ENCODE data around the gene HOXA9.
A peak's percentile ranks its signal among the peaks of the same experiment; 100 is the strongest.

The HOXA9 gene

DNA sequence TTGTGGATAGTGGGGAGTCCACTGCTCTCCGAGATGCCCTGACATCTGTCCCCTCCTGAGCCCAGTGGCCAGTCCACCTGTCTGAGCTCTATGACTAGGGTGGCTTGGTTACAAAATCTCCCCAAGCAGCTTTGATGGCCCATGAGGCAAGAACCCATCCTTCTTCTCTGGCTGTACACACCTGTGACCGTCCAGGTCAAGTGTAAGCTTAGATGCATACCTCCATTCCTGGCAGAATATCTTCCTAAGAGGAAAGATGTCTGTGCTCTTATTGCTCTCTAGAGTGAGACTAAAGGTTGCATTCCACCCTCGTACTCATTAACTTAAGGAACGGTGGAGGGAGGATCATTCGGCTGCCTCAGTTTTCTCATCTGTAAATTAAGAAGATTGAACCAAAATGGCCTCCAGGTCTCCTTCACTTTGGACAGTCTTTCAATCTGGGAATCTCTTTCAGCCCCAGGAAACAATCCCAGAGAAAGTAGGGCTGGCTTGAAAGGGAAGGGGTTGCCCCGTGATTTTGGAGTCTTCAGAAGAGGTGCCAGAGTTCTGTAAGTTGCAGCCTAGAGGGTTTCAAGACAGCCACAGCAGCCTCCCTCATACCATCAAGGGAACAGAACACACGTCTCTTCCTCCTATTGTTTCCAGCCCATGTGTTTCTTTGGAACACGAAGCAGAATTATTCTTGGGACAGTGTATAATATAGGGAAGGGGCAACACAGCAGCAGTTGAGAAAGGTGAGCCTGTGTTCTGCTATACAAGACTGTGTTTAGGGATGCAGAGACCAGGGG is 40.2 kb downstream of the HOXA9 start:
- no peak for DNase-seq

DNA sequence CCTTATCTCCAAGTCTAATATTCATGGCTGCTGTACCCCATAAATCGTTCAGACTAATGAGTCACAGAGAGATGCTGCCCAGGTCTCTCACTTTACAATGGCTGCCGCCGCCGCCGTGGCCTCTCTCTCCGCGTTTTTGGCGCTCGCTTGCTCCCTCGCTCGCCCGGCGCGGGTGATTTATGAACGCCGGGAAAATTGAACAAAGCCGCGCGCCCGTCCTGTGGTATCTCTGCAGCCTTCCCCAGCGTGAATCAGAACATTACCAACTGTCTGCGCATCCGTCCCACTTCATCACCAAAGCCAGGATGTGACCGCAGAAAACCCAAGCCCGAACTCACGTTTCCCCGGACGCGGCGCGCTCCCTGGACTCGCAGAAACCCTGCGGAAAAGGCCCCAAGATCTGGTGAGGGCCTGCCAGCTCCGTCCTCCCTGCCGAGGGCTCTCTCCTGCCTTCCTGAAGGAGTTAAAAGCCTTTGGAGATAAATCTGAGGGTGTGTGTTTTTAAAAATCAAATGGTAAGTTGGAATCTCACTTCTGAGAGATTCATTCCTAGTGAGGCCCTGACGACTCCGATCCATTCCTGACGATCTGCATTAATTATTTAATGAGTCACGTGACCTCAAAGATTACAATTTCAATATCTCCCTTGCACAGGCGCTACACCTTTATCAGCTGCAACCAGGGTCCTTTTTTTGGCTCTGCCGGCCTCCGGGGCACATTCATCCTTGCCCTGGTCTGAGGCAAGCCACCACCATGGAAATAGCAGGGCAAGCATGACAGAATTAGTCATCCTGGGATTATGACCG is 41.0 kb downstream of the HOXA9 start:
- DNase-seq, result peak; percentile 5

DNA sequence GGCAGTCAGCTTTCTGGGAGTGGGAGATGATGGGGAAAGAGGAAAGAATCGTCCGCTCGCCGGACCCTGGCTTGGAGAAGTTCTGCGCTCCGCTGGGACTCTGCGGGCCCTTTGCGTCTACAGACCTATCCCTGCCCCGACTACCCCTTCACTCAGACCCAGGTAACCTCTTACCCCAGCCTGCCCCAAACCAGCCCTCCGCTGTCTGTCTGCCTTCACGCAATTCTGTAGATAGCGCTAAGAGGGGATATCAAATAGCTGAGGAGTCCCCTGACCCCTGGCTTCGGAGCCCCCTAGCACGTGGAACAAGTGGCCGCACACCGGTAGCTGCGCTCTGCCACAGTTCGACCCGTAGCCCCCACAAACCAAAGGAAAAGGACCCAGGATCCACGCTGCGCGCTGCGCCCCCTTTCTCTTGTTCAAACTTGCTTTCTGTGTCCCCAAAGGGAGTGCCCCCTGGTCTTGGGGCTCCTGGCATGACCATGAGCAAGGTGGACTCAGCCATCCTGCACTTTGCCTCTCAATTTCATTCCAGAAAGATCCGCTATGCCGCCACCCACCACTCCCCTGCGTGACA is 41.8 kb downstream of the HOXA9 start:
- no peak for DNase-seq

DNA sequence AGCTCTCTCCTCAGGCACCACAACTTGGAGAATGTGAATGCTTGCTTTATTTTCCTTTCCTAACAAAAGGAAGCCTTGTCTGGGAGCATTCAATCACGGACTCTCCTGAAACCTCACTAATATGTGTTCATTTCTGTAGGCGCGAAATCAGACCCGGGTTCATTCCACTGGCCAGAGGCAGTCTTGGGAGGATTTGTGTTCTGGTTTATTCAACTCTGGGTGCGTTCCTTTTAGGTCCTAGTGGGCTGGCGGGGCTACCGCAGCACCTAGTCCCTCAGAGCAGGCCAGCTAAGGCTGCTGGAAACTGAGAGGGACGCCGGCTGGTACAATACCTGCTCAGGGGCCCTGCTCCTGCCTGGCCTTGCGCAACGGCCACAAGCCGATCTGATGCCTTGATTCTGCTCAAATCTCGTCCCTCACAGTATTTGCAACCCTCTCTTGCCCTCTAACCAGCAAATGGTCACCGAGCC is 42.3 kb downstream of the HOXA9 start:
- DNase-seq, result no peak

DNA sequence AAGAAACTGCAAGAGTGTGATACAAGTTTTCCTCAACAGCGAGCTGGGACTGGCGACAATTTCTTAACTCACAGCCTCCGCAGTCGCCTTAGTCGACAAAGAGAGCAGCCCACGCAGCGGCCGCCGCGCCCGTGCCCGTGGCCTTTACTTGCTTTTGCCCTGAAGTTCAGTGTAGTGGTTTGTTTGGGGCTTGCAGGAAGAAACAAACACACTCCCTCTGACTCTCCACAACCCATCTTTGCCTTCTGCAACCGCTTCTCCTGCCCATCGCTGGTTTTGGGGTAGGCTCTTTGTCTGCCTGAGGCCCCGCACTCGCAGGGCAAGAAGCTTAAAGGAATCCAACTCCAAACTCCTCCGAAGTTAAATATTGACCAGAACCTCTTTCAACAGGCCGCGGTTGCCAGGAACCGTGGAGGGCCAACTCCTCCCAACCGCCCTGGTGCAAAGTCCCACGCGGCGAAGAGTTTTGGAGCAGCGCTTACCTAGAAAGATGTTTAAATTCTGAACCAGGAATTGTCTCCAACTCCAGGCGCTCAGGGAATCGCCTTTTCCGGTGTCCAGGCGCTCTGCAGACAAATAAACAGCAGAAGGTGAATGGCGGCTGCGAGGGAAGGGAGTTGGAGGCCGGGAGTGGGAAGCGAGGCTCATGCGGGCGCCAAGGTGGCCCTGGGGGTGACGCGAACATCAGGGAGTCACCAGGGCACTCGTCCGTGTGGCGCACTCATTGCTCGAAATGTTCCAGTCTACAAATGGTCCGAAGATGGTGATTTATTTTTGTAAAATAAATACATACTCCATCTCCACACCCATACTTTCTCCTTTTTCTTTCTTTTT is 43.0 kb downstream of the HOXA9 start:
- no peak for DNase-seq

DNA sequence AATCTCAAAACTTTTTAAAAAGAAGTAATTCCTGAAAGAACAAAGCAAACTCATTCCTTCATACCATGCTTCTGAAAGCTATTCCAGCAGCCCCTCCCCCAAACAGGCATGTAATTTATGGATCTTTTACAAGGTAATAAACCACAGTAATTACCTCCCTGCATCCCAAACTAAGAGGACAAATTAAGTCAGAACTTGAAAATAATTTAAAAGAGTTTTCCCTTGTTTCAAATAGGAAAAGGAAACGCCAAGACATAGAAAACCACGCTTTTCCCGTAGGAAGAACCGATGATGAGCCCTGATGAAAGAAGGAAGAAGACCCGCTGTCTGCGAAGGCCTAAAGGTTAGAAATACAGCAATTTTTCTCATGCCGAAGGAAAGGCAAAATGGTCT is 43.7 kb downstream of the HOXA9 start:
- no peak for DNase-seq

DNA sequence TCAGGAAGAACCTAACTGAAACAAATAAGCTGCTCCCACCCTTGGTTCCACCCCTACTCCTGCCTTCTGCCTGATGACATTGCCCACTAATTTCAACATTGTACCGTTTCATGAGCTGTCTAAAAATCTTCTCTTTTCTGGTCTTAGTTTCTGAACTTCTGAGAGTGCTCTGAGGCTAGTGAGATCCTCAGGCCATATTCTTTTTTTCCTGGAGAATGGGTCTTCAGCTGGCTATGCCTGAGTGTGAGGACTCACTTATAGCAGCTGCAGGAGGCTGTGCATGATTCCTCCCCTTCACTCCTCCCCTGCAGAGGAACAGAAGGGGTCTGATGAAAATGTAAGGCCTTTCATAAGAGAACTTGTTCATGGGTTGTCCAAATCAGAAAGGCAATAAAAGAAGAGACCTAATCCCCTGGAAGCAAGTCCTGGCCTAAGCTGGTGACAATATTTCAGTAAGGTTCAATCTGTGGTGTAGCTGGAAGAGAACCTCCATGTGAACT is 45.9 kb downstream of the HOXA9 start:
- DNase-seq, result no peak

DNA sequence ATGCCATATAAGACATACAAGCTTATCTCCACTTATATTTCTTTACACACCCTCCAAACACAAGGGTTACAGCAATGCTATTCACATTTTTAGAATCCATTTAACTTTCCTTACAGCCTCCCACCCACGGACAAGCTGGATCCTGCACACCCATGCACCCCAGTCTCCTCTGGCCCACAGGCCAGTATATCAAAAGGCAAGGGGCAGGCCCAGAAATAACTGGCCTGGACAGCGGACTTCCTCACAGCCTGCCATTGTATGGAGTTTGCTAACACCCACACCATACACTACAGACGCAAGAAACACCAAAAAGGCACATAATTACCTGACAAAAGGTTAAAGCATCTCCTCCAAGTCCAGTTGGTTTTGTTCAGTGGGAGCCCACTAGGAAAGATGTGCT is 46.8 kb downstream of the HOXA9 start:
- DNase-seq, result no peak

DNA sequence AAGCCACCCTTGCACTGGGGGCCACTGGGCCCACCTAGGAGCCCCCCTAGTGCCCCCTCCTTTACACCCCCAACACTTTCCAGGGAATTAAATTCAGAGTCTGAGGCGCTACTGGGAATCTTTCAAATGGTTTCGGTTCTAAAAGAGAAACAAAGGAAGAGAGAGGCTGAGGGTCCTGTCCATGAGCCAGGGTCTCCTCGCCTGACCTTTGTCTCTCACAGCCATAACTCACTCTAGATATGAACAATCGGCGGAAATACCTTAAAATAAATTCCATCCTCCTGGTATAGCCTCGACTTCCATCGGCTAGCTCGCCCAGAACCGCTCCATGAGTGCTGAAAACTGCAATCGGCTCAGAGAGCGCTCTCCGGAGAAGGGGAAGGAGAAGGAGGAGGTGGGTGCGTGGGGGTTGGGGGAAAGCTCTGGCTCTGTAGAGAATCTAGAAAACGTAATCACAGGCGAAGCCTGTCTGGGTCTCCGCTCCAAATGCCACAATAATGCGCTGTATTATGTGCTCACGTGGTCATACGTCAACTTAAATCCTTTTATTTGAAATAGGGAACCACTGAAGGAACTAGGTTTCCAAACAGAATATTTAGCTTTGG is 47.3 kb downstream of the HOXA9 start:
- DNase-seq, result no peak

DNA sequence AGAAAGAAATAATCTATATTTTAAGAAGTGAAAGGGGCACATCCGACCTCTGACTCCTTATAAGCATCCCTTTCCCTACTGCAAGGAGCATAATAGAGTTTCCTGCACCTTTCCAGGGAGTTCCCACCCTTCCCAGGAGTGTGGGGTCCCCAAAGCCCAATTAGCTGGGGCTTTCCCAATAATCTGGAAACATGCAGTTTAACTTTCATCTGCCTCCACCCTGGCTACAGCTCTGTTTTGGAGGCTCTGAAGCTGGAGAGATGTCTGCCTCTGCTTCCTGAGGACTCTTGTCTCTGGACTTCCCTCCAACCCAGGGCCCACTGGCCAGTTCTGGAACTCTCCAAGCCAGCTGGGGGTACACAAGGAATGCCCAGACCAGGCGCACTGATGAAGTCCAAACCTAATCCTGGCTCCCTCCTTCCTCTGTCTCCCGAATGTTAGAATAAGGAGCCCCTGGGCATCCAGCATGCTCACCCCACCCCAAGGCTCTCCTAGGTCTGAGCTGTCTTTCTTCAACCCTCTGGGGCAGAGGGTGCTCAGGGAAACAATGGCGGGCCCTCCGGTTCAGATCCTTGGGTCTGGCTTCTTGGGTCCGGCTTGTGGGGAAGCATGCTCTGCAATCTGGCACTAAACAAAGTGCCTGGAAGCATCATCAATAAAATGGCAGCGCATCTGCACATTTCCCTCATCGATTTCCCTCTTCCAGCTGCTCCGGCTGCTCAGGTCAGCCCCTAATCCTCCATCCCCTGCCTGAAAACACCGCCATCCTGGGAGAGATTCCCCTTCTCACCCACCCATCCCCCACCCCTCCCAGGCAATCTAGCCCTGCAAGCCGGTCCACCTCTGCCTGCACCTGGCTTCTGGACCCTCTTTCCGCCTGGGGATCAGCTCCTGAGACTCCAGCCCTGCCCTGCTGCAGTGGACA is 48.1 kb downstream of the HOXA9 start:
- DNase-seq, result no peak

DNA sequence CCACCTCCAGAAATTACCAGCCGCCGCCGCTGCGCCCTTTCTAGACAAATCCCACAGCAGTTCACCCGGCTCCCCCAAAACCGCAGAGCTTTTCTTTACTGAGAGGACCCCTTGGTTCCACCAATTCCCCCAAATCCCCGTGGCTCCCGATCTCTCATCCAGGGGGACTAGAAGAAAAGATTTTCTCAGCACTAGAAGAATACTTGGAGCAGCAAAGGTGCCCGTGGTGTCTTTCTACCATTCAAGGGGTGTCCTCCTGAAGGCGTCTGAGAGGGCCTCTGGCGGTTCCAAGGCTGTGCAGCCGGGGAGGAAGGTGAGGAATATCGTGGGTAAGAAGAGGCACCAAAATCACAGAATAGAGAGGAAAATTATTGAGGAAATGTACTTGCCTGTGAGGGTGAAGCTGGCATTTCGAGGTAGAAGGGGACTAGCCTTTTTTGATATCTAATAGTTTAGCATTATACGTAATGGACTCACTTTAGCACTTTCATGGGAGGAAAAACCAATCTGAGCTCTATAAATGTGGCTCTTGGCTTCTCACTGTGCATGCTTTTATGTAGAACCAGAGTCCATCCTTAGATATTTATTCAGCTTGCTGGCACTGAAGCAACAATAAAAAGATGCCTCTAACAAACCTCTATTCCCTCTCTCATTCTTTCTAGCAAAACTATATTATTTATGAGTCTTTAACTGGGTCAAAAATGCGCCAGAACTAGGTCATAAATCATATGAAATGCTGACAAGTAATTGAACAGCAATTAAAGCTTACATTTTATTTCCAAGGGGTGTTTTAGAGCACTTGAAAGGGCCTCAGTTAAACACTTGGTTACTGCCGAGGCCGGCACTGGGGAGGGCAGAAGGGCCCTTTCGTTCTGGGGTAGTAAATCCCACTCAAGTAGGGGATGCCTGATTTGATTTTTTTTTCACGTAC is 49.0 kb downstream of the HOXA9 start:
- no peak for DNase-seq

DNA sequence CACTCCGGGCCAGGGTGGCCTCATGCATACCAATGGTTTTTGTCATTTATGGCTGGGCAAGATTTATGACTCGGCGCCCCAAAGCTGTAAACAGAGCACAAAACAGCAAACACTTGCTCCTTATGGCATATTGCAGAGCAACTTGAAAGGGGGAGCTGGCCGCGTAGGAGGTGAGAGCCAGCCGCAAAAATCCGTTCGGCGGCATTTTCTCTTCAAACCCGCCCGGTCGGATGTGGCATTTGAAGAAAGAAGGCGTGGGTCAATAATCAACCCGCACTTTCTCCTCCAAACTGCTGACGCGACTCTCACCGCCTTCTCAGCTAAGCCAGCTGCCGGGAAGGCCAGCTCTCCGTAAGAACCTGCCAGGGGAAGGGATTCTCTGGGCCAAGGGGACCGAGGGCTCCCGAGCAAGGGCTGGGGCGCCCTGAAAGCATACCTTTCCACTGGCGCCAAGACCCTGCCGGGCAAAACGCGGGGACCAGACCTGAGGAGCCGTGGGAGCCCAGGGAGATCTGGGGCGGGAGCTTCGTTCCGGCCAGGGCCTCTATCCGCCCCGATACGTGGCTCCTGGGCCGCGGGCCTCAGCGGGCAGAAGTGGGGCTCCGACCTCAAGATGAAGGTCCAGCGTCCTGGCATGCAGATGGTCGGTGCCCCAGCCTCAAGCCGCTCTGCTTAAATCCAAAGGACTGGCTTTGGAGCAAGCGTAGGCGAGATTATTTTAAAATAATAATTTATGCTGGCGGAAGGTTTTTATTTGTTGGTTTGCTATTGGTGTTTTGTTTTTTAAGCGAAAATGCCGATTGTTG is 49.9 kb downstream of the HOXA9 start:
- DNase-seq, result no peak

DNA sequence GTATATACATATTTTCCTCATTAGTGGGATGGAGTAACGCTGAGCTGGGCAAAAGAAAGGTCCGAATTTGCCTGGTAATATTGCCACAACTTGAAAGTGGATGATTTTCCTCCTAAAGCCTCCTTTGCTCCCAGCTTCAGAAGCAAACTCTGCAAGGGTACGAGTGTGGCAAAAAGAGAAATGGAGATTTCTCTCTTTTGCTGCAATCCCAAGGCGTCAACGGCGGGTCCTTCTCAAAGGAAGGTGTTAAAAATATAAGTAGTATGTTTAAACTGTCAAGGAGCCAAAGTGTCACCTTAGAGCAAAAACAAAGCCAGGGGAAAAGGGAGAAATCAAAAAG is 50.5 kb downstream of the HOXA9 start:
- DNase-seq, result no peak

DNA sequence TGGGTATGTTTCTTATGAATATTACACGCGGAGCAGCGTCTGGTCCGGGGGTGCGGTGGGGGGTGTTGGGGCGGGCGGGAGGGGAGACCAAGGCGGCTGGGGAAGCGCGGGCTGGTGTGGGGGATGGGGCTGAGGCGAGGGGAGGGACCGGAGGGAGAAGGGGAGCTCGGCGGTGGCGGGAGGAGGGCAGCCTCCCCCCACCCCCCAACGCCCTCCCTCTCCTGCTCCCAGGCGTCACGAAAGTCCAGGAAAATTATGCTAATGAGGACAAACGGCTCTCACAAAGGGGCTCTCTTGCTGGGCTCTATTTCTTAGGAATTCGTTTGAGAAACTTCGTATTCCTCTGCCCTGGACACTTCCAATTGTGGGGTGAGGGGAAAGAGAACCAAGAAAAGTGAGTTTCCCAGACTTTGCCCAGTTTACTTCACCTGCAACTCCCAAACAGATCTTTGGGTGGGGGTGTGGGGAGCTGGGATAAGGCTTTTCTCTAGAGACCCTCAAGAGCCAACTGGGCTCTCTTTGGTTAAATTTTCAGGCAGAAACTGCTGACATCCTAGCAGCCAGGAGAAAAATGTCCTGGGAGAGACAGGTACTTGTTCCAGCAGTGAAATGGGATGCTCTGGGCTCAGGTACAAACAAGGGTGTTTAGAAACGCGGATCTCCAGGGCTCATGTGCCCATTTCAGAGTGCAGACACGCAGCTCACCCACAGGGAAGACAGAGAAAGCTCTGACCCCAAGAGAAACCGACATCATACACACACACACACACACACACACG is 51.2 kb downstream of the HOXA9 start:
- no peak for DNase-seq

DNA sequence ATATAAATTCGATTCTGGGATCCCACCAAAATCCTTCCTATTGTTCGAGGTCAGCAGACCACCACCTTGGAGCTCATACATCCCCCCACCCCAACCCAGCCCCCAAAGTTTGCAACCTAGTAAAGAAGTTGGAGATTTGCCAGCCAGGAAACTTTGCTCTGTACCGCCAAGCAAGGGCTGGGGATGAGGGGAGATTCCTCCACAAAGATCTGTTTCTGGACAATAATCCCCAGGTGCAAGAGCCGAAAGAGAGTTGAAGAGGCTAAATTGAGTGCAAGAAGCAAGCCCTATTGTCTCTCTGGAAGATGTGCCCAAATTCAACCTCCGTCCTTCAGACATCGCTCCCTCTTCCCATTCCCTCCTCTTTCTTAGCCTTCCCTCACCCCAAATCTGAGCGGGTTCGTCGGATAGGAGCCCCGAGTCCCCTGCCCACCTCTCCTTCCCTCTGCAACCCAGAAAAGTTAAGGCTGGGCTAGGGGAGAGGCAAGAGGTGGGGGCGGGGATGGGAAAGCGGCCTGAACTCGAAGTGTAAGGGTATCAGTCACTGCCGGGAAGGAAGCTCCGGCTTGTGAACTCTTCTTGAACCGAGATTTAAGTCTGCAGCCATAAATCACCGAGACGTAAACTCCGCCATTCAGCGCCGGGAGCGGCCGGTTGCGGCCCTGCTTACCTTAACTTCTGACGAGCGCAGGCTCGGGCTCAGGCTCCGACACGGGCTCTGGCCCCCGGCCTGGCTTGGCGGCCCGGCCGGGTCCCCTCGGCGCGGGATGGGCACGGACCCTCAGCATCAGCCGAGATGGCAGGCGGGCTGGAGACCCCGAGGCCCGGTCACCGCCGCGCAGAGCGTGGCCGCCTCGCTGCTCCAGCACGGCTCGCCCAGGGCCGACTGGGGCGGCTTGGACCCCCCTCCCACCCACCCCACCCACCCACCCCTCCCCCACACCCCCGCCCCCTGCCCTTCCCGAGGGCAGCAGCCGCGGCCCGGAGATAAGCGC is 52.1 kb downstream of the HOXA9 start:
- DNase-seq, result no peak
